Activated naive CD8-positive, alpha-beta T cell treated with anti-CD3 and anti-CD28 coated beads, Interleukin-2, amount 10 ng/mL, durations not matched to agents 7 days and 5 days (primary cell): ENCODE results near the gene EXOC1. TPM values are rescaled to one million over a fixed set of nuclear protein-coding genes. Genes with fewer than 3 reads are reported as not detected.
"Not testable (repeated sequence)": the region's sequence is repeated elsewhere in the genome, so short reads cannot be mapped to it uniquely, and the experiment has no call there.

Source experiments
- ATAC-seq: fragments of 150-1000 bp; cut with Tn5 transposase; one replicate; pipeline ENCODE4 v1.10.0; 2021; ENCODE audit warnings: low read depth, moderate library complexity
- POLR2A ChIA-PET: fragments of 350-600 bp; sonication (Branson Sonifier 250); formaldehyde crosslinking; loops from one replicate; lab custom pipeline; 2021; ENCODE audit warnings: antibody characterized with exemption; lab: Charles Lee
- DNase-seq: peaks from one replicate; pipeline ENCODE4 v3.0.0; 2021
- H3K27ac Mint-ChIP-seq: one replicate; pipeline ENCODE4 v1.8.0; 2022; ENCODE audit warnings: mild to moderate bottlenecking, mixed read lengths
- H3K27me3 Mint-ChIP-seq: one replicate; pipeline ENCODE4 v1.8.0; 2022; ENCODE audit warnings: mild to moderate bottlenecking, moderate library complexity, mixed read lengths
- H3K36me3 Mint-ChIP-seq: one replicate; pipeline ENCODE4 v1.8.0; 2021; ENCODE audit warnings: mild to moderate bottlenecking, mixed read lengths
- H3K4me1 Mint-ChIP-seq: one replicate; pipeline ENCODE4 v1.8.0; 2021; ENCODE audit warnings: mixed read lengths
- H3K4me3 Mint-ChIP-seq: one replicate; pipeline ENCODE4 v1.8.0; 2022; ENCODE audit warnings: mild to moderate bottlenecking, moderate library complexity, mixed read lengths
- H3K9me3 Mint-ChIP-seq: one replicate; pipeline ENCODE4 v1.8.0; 2021; ENCODE audit warnings: mixed read lengths
- total RNA-seq, 2 experiments: library from RNA; stranded (reverse); gene quantifications; one replicate each; pipeline ENCODE4 v1.2.3, GENCODE V29; 2021

EXOC1 gene
- total RNA-seq, 2 experiments from 2014 or later, result 35.5 to 37.5 TPM

- no peaks in the 10 kb centered on the region for H3K4me1 Mint-ChIP-seq
- ATAC-seq (no peak), DNase-seq (no peak)
- no peaks in the 10 kb centered on the region for H3K9me3 Mint-ChIP-seq
- no peak overlapping the region for H3K27ac Mint-ChIP-seq
- no peak overlapping the region for H3K4me3 Mint-ChIP-seq
- H3K36me3 Mint-ChIP-seq, result no peaks in the 10 kb centered on the region
- POLR2A ChIA-PET, result no interaction called here
- H3K27me3 Mint-ChIP-seq, result peaks cover 3% of the 10 kb centered on the region
These were observed 75.4 kb downstream of the EXOC1 start for GRCh38 chr4:55928846-55929245.

- H3K4me3 Mint-ChIP-seq, result no peak overlapping the region
- no peak for DNase-seq
- no peaks in the 10 kb centered on the region for H3K4me1 Mint-ChIP-seq
- no peaks in the 10 kb centered on the region for H3K36me3 Mint-ChIP-seq
- H3K27ac Mint-ChIP-seq, result no peak overlapping the region
- POLR2A ChIA-PET, result no interaction called here
- peaks cover 3% of the 10 kb centered on the region for H3K9me3 Mint-ChIP-seq
- H3K27me3 Mint-ChIP-seq, result peaks cover 3% of the 10 kb centered on the region
- no peak for ATAC-seq
These were observed 77.6 kb downstream of the EXOC1 start for GRCh38 chr4:55931043-55931442.

DNA sequence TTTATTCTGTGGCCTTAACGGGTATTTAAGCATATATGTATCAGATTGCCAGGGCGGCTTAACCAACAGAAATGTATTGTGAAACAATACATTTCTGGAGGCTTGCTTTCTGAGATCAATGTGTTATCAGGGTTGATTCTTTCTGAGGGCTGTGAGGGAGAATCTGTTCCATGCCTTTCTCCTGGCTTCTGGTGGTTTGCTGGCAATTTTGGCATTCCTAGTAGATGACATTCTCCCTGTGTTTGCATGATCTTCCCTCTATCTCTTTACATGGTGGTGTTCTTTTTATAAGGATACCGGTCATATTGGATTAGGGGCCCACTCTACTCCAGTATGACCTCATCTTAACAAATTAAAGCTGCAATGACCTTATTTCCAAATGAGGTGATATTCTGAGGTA is 78.4 kb downstream of the EXOC1 start:
- no peak overlapping the region for H3K27ac Mint-ChIP-seq
- ATAC-seq (no peak), DNase-seq (no peak)
- no peak overlapping the region for H3K4me3 Mint-ChIP-seq
- H3K9me3 Mint-ChIP-seq, result peaks cover 3% of the 10 kb centered on the region
- no peaks in the 10 kb centered on the region for H3K4me1 Mint-ChIP-seq
- POLR2A ChIA-PET, result no interaction called here
- peaks cover 3% of the 10 kb centered on the region for H3K27me3 Mint-ChIP-seq
- no peaks in the 10 kb centered on the region for H3K36me3 Mint-ChIP-seq

DNA sequence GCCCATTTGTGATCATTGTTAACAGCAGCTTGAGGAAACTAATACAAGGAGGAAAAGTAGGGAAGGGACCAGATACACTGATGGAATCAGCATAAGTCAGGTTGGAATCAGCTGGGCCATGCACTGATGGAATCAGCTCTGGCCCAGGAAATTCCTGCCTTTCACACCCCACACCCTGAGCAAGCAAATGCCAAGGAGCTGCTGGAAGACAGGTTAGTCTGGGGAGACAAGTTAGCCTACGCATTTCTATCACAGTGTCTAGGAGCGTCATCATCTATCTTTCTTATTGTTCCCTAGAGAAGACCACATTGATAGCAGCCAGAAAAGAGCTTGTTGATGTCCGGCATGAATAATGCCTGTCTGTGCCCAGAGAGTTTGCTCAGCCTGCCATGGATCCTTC is 79.1 kb downstream of the EXOC1 start:
- Mint-ChIP-seq H3K36me3 (no peaks in the 10 kb centered on the region), H3K9me3 (peaks cover 4% of the 10 kb centered on the region), H3K4me3 (no peak overlapping the region), H3K27me3 (peaks cover 3% of the 10 kb centered on the region), H3K27ac (no peak overlapping the region), H3K4me1 (no peaks in the 10 kb centered on the region)
- ATAC-seq (no peak), DNase-seq (no peak)
- POLR2A ChIA-PET, result no interaction called here

- DNase-seq (no peak), ATAC-seq (no peak)
- Mint-ChIP-seq H3K9me3 (peaks cover 4% of the 10 kb centered on the region), H3K4me1 (no peaks in the 10 kb centered on the region), H3K36me3 (no peaks in the 10 kb centered on the region), H3K27me3 (peaks cover 3% of the 10 kb centered on the region), H3K27ac (no peak overlapping the region), H3K4me3 (no peak overlapping the region)
- POLR2A ChIA-PET, result no interaction called here
These were observed 80.2 kb downstream of the EXOC1 start for GRCh38 chr4:55933611-55934010.

DNA sequence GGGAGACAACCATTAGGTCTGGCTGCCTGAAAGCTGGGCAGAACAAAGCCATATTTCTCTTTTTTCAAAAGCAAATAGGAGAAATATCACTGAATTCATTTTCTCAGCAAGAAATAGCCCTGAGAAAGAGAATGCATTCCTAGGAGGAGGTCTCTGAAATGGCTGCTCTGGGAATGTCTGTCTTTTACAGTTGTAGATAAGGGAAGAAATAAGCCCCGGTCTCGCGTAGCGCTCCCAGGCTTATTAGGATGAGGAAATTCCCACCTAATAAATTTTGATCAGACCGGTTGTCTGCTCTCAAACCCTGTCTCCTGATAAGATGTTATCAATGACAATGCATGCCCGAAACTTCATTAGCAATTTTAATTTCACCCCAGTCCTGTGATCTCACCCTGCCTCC is 82.5 kb downstream of the EXOC1 start:
- H3K27ac Mint-ChIP-seq, DNase-seq, POLR2A ChIA-PET, H3K9me3 Mint-ChIP-seq, H3K36me3 Mint-ChIP-seq, ATAC-seq, H3K4me3 Mint-ChIP-seq, H3K27me3 Mint-ChIP-seq, H3K4me1 Mint-ChIP-seq: not testable (repeated sequence)

- DNase-seq, result no peak
- POLR2A ChIA-PET, result no interaction called here
- no peaks in the 10 kb centered on the region for H3K4me1 Mint-ChIP-seq
- no peak for ATAC-seq
- H3K9me3 Mint-ChIP-seq, result peaks cover 8% of the 10 kb centered on the region
- no peaks in the 10 kb centered on the region for H3K27me3 Mint-ChIP-seq
- peaks cover 2% of the 10 kb centered on the region for H3K36me3 Mint-ChIP-seq
- no peak overlapping the region for H3K27ac Mint-ChIP-seq
- H3K4me3 Mint-ChIP-seq, result no peak overlapping the region
These were observed 85.0 kb downstream of the EXOC1 start for GRCh38 chr4:55938481-55938880.

GRCh38 chr4:55939421-55939820 is 86.0 kb downstream of the EXOC1 start:
- H3K4me3 Mint-ChIP-seq, result no peak overlapping the region
- peaks cover 5% of the 10 kb centered on the region for H3K9me3 Mint-ChIP-seq
- no peak for ATAC-seq
- H3K36me3 Mint-ChIP-seq, result peaks cover 2% of the 10 kb centered on the region
- H3K27ac Mint-ChIP-seq, result no peak overlapping the region
- no peaks in the 10 kb centered on the region for H3K4me1 Mint-ChIP-seq
- H3K27me3 Mint-ChIP-seq, result no peaks in the 10 kb centered on the region
- POLR2A ChIA-PET, result no interaction called here
- DNase-seq, result no peak

- H3K36me3 Mint-ChIP-seq, result peaks cover 2% of the 10 kb centered on the region
- ATAC-seq, result no peak
- no peaks in the 10 kb centered on the region for H3K27me3 Mint-ChIP-seq
- DNase-seq, result no peak
- POLR2A ChIA-PET, result no interaction called here
- no peak overlapping the region for H3K27ac Mint-ChIP-seq
- peaks cover 5% of the 10 kb centered on the region for H3K9me3 Mint-ChIP-seq
- no peaks in the 10 kb centered on the region for H3K4me1 Mint-ChIP-seq
- no peak overlapping the region for H3K4me3 Mint-ChIP-seq
These were observed 88.5 kb downstream of the EXOC1 start for GRCh38 chr4:55941881-55942396.

DNA sequence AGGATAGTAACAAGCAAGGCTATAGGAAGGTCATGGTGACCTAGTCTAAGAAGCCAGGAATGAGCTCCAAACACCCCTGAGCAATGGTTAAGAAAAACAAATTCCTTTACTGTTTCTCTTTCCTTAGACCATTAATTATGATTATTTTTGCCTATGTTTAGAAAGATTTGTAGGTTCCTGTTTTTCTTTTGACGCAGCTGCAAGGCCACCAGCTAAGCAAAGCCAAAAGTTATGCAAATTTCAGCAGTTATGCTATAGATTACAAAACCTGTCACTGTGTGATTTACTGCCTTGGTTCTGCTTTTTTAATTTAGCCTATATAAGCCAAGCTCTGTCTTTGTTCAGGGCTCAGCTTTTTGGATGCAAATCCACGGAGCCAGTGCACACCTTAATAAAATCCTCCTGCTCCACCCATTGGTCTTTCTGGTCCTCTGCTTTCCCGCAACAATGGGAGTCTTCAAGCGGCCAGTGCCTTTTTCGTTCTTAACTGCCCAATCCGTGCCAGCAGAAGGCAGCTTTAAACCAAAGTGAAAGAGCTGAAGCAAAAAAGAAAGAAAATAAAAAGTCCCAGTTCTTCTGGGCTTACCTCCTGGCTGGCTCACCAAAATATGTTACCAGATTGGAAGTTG is 93.9 kb downstream of the EXOC1 start:
- Mint-ChIP-seq H3K27ac (peak overlapping the region; percentile 82), H3K36me3 (peaks cover 3% of the 10 kb centered on the region), H3K4me3 (peak overlapping the region; percentile 83), H3K9me3 (no peaks in the 10 kb centered on the region), H3K4me1 (peaks cover 22% of the 10 kb centered on the region), H3K27me3 (no peaks in the 10 kb centered on the region)
- POLR2A ChIA-PET, result interaction anchor here (1.0 to 2.3 kb wide), 3 partner anchors 59 to 1031 kb away, joined by 3 to 17 read pairs (median 3); partner anchors contain the start of gene AASDH
- ATAC-seq (no peak), DNase-seq (no peak)

GRCh38 chr4:55947912-55948725 is 94.7 kb downstream of the EXOC1 start:
- POLR2A ChIA-PET, result interaction anchor here (0.6 to 2.3 kb wide), 7 partner anchors 9 to 1030 kb away, joined by 3 to 17 read pairs (median 3); partner anchors contain the start of gene AASDH
- H3K4me3 Mint-ChIP-seq, result peak overlapping the region; percentile 83
- H3K4me1 Mint-ChIP-seq, result peaks cover 22% of the 10 kb centered on the region
- ATAC-seq (peak; percentile 7), DNase-seq (no peak)
- H3K27ac Mint-ChIP-seq, result peak overlapping the region; percentile 82
- no peaks in the 10 kb centered on the region for H3K27me3 Mint-ChIP-seq
- H3K9me3 Mint-ChIP-seq, result no peaks in the 10 kb centered on the region
- peaks cover 4% of the 10 kb centered on the region for H3K36me3 Mint-ChIP-seq

GRCh38 chr4:55948726-55949481 is 95.5 kb downstream of the EXOC1 start, which contains the start of gene CEP135:
Gene CEP135 (plus strand): TSS chr4:55948945. CDS start chr4:55952131, 3,186 bp downstream.
- POLR2A ChIA-PET, result interaction anchor here (0.6 to 2.3 kb wide), 9 partner anchors 9 to 1029 kb away, joined by 3 to 17 read pairs (median 3); partner anchors contain the start of gene AASDH
- H3K4me3 Mint-ChIP-seq, result peak within 1 kb of the TSS; percentile 83
- H3K27me3 Mint-ChIP-seq, result no peaks in the 10 kb centered on the region
- DNase-seq, result peak; percentile 96
- H3K27ac Mint-ChIP-seq, result peak within 1 kb of the TSS; percentile 82
- peaks cover 5% of the 10 kb centered on the region for H3K36me3 Mint-ChIP-seq
- peak; percentile 79 for ATAC-seq
- no peaks in the 10 kb centered on the region for H3K9me3 Mint-ChIP-seq
- peaks cover 22% of the 10 kb centered on the region for H3K4me1 Mint-ChIP-seq

- POLR2A ChIA-PET, result interaction anchor here (0.7 to 2.3 kb wide), 5 partner anchors 11 to 438 kb away, joined by 3 to 17 read pairs (median 3); partner anchors contain the start of gene AASDH
- Mint-ChIP-seq H3K27me3 (no peaks in the 10 kb centered on the region), H3K36me3 (peaks cover 9% of the 10 kb centered on the region), H3K4me3 (peak overlapping the region; percentile 83), H3K4me1 (peaks cover 22% of the 10 kb centered on the region), H3K9me3 (no peaks in the 10 kb centered on the region), H3K27ac (peak overlapping the region; percentile 82)
- no peak for DNase-seq
- ATAC-seq, result peak; percentile 1
These were observed 96.0 kb downstream of the EXOC1 start for GRCh38 chr4:55949482-55949802.
